ENCODE measurements around the gene GAPVD1.
"Not testable (repeated sequence)": the region's sequence is repeated elsewhere in the genome, so short reads cannot be mapped to it uniquely, and the experiment has no call there.

The GAPVD1 gene, protein sequence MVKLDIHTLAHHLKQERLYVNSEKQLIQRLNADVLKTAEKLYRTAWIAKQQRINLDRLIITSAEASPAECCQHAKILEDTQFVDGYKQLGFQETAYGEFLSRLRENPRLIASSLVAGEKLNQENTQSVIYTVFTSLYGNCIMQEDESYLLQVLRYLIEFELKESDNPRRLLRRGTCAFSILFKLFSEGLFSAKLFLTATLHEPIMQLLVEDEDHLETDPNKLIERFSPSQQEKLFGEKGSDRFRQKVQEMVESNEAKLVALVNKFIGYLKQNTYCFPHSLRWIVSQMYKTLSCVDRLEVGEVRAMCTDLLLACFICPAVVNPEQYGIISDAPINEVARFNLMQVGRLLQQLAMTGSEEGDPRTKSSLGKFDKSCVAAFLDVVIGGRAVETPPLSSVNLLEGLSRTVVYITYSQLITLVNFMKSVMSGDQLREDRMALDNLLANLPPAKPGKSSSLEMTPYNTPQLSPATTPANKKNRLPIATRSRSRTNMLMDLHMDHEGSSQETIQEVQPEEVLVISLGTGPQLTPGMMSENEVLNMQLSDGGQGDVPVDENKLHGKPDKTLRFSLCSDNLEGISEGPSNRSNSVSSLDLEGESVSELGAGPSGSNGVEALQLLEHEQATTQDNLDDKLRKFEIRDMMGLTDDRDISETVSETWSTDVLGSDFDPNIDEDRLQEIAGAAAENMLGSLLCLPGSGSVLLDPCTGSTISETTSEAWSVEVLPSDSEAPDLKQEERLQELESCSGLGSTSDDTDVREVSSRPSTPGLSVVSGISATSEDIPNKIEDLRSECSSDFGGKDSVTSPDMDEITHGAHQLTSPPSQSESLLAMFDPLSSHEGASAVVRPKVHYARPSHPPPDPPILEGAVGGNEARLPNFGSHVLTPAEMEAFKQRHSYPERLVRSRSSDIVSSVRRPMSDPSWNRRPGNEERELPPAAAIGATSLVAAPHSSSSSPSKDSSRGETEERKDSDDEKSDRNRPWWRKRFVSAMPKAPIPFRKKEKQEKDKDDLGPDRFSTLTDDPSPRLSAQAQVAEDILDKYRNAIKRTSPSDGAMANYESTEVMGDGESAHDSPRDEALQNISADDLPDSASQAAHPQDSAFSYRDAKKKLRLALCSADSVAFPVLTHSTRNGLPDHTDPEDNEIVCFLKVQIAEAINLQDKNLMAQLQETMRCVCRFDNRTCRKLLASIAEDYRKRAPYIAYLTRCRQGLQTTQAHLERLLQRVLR (N-terminal part only)

DNA sequence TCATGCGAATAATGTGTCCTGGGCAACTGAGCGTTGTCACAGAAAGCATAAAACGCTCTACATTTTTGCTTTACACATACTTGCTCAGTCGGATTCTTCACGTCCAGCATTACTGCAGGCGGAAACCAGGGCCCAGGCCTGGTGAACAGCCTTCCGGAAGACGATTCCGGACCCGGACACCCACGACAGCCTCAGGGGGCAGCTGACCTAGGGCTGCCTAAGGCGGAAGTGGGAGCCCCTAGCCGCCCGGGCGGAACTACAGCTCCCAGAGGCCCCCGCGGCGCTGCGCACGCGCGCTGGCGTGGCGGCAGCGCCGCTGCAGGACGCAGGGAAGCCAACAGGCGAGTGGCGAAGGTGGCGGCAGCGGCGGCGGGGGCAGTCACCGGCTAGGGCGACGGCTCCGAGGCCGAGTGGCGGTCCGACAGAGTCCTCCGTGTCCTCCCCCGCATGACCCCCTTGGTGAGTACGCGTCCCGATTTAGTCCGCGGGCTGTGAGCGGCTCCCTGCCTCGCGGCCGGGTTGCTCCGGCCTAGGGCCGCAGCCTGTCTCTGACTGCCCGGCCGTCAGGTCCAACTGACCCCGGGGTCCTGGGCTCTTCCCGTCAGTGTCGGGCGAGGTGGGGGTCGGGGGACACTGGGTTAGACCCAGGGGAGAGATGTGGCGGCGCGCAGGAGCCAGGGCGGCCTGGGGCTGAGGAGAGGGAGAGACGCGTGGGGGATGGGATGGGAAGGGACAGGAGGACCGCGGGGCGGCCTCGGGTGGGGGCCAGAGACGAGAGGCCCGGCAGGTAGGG lies at the start of gene GAPVD1:
Gene GAPVD1 (plus strand): TSS at position 326 of the 793 bp plus-strand sequence. CDS start 37,096 bp downstream, outside the sequence.
- DNase-seq, result peak; percentile 98

DNA sequence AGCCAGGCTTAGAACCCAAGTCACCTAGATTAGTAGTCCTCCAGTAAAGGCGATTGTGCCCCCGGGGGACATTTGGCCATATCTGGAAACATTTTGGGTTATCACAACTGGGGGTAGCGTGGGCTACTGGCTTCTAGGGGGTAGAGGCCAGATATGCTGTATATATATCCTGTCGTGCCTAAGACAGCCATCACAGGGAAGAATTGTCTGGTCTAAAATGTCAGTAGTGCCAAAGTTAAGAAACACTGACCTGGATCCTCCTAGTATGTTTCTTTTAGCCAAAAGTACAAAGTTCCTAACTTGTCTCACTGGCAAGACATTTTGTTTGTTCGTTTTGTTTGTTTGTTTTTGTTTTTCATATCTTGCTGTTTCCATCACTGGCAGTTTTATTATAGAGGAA lies 47.4 kb upstream of the GAPVD1 start:
- no peak for DNase-seq

DNA sequence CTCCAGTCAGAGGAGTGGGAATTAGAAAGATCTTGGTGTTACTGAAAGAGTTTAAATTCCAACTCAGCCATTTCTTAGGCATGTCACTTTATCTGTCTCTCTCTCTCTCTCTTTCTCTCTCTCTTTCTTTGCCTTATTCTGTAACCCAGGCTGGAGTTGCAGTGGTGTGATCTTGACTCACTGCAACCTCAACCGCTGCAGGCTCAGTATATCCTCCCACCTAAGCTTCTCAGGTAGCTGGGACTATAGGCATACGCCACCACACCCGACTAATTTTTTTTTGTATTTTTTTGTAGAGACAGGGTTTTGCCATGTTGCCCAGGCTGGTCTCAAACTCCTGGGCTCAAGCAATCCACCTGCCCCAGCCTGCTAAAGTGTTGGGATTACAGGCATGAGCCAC lies 43.0 kb upstream of the GAPVD1 start:
- no peak for DNase-seq

DNA sequence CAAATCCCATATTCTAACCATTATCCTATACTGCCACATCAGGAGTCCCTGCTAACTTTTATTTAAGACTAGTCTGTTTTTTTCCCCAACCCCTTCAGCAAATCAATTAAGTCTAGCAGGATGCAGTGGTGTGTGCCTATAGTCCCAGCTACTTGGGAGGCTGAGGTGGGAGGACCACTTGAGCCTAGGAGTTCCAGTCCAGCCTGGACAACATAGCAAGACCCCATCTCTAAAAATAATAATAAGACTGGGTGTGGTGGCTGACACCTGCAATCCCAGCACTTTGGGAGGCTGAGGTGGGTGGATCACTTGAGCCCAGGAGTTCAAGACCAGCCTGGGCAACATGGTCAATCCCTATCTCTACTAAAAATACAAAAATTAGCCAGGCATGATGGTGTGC lies 36.8 kb upstream of the GAPVD1 start:
- not testable (repeated sequence) for DNase-seq

DNA sequence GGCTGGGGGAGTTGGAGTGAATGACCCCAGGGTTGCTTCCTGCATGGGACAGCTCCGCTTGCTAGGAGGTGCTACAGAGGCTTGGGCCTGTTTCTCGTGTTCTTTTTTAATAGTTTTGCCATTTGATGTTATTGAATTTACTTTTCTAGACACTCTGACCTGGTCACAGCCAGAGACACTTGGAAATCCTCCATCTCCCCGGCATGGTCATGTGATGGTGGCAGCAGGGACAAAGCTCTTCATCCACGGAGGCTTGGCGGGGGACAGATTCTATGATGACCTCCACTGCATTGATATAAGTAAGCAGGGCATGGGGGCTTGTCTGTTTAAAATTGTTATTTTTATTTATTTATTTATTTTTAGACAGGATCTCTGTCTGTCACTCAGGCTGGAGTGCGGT lies 33.9 kb upstream of the GAPVD1 start:
- no peak for DNase-seq

DNA sequence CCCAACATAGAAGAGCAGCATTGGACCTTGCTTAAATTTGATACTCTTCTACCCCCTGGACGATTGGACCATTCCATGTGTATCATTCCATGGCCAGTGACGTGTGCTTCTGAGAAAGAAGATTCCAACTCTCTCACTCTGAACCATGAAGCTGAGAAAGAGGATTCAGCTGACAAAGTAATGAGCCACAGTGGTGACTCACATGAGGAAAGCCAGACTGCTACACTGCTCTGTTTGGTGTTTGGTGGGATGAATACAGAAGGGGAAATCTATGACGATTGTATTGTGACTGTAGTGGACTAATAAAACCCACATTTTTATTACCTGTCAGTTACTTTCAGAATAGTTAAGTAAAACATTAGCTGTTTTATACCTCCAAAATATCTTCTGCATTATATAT lies 27.9 kb upstream of the GAPVD1 start:
- peak; percentile 55 for DNase-seq

DNA sequence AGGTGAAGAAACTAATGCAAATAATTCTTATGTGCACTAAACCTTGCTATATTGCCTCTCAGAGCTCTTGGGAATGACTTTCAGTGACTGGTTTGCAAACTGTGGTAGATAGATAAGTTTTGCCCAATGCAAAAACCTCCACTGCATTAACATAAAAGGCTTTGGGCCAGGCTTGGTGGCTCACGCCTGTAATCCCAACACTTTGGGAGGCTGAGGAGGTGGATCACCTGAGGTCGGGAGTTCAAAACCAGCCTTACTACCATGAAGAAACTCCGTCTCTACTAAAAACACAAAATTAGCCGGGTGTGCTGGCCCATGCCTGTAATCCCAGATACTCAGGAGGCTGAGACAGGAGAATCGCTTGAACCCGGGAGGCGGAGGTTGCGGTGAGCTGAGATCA lies 27.5 kb upstream of the GAPVD1 start:
- DNase-seq, result peak; percentile 55

DNA sequence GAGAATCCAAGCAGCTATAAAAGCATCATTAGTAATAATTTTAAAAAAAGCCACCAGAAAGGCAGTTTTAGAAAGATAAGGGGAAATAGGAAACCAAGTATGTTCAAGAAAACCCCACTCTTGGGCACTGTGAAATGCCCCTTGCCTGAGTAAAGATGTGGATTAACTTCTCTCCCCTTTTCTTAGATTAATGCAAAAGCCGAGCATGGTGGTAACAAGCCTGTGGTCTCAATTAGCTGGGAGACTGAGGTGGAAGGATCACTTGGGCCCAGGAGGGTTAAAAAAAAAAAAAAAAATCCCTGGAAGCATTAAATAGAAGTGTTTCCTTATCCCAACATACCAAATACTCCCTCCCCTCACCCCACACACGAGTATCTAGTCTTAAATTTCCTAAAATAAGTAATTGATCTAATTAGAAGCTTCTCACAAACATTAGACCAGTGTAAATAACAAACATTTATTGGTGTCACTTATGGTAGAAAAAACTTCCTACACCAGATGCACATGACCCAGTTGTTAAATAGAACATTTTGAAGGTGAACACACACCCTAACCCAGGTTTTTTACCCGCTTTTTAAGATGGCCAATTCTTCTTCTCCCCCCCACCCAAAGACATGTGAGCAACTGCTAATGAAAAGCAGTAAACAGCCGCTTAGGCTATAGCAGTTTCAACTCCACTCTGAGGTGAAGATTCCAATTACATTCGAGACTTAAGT lies 25.7 kb upstream of the GAPVD1 start:
- DNase-seq, result peak; percentile 54

DNA sequence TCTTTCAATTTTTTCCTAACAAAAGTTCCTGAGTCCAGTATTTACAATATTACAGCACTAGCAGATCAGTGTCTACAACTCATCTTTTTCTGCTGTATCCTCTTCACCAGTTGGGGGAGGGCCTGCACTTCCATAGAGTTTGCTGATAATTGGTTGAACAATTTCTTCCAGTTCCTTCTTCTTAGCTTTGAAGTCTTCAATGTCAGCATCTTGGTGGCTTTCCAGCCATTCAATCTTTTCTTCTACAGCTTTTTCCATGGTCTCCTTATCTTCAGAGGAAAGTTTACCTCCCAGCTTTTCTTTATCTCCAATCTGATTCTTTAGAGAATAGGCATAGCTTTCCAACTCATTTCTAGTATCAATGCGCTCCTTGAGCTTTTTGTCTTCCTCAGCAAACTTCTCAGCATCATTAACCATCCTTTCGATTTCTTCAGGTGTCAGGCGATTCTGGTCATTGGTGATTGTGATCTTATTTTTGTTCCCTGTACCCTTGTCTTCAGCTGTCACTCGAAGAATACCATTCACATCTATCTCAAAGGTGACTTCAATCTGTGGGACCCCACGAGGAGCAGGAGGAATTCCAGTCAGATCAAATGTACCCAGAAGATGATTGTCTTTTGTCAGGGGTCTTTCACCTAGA lies 25.0 kb upstream of the GAPVD1 start:
- peak; percentile 54 for DNase-seq

DNA sequence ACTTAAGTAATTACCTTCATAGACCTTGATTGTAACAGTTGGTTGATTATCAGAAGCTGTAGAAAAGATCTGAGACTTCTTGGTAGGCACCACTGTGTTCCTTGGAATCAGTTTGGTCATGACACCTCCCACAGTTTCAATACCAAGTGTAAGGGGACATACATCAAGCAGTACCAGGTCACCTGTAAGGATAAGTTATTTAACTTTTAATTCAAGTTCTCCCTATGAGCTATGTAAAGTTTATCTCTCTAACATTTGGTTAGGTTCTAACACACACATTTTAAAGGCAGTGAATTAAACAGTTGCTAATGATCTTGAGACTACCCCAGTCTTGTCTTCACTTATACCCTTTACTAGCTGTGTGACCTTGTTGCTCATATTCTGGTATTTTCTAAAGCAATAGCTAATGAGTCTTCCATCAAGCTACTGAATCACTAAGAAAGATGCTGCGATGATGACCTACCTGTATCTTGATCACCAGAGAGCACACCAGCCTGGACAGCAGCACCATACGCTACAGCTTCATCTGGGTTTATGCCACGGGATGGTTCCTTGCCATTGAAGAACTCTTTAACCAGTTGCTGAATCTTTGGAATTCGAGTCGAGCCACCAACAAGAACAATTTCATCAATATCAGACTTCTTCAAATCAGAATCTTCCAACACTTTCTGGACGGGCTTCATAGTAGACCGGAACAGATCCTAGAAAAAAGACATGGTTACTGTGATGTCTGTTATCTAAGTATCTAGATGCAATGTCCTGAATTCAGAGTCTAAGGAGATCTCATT lies 23.3 kb upstream of the GAPVD1 start:
- peak; percentile 44 for DNase-seq

DNA sequence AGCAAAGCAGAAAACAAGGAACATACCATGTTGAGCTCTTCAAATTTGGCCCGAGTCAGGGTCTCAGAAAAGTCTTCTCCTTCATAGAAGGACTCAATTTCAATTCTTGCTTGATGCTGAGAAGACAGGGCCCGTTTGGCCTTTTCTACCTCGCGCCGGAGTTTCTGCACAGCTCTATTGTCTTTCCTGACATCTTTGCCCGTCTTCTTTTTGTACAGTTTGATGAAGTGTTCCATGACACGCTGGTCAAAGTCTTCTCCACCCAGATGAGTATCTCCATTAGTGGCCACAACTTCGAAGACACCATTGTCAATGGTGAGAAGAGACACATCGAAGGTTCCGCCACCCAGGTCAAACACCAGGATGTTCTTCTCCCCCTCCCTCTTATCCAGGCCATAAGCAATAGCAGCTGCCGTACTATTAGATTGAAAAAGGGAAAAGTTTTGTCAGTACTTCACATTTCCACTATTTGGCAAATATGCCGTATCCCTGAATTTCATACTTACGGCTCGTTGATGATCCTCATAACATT lies 22.6 kb upstream of the GAPVD1 start:
- DNase-seq, result no peak

DNA sequence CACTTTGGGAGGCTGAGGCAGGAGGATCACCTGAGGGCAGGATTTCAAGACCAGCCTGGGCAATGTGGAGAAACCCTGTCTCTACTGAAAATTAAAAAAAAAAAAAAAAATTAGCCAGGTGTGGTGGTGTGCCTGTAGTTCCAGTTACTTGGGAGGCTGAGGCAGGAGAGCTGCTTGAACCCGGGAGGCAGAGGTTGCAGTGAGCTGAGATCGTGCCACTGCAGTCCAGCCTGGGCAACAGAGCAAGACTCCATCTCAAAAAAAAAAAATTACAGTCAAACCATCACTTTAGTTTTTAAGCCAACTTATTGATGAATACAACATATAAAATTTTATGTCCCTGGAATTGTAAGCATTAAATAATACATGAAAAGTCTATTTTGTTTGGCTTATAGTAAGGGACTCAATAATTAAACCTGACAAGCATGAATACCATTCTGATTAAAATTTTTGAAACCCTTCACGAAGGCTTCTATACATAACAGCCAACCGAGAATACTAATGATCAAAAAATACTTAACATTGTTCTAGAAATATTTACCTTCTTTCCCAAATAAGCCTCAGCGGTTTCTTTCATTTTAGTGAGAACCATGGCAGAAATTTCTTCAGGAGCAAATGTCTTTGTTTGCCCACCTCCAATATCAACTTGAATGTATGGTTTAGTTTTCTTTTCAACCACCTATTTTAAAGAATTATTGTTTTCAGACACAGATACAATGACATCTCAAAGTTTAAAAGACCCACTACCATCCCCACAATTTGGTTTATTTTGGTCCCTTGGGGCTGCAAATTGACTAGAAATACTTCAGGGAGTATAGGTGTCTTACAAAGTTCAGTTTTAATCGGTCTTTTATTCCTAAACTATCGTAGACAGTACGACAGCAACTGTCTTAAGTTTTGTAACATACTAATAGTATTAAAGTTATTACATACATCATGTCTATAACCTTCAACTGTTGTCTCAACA lies 21.7 kb upstream of the GAPVD1 start:
- DNase-seq, result no peak

DNA sequence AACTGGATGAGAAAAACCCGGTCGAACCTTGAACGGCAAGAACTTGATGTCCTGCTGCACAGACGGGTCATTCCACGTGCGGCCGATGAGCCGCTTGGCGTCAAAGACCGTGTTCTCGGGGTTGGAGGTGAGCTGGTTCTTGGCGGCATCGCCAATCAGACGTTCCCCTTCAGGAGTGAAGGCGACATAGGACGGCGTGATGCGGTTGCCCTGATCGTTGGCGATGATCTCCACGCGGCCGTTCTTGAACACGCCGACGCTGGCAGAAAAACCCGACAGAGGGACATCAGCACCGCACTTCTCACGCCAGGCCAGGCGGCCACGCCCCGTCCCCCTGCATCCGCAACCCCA lies 21.0 kb upstream of the GAPVD1 start:
- peak; percentile 67 for DNase-seq

DNA sequence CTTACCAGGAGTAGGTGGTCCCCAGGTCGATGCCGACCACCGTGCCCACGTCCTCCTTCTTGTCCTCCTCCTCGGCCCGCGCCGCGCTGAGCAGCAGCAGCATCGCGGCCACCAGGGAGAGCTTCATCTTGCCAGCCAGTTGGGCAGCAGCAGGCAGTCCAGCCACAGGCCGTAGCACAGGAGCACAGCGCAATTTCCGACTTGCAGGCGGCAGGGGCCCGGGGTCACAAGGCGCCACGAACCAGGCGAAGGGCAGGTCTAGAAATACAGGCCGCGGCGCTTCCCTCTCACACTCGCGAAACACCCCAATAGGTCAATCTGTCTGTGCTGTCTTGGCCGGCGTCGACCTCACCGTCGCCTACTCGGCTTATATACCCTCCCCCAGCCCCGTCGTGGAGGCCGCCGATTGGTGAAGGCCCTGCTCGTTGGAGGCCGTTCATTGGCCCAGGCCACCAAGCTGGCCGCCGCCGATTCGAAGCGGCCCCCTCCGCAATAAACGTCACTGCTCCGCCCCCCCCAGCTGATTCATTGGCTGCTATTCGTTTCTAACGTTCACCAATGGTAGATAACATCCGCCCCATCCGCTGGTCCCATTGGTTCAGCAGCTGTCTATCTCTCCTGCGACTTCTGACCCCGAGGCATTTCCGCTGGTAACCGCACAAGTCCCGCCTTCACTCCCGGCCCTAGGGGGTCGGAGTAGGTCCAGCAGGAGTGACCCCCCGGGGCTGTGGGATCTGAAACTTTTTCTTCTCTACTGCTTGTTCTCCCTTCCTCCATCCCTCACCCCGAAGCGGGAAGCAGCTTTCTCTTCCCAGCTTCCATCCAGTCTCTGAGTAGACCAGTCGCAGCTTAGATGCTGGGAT lies 20.4 kb upstream of the GAPVD1 start, which contains the start of gene HSPA5:
Gene HSPA5 (minus strand): TSS at position 344 of the 863 bp plus-strand sequence. CDS start 217 bp downstream, at position 127.
- peak; percentile 99 for DNase-seq

DNA sequence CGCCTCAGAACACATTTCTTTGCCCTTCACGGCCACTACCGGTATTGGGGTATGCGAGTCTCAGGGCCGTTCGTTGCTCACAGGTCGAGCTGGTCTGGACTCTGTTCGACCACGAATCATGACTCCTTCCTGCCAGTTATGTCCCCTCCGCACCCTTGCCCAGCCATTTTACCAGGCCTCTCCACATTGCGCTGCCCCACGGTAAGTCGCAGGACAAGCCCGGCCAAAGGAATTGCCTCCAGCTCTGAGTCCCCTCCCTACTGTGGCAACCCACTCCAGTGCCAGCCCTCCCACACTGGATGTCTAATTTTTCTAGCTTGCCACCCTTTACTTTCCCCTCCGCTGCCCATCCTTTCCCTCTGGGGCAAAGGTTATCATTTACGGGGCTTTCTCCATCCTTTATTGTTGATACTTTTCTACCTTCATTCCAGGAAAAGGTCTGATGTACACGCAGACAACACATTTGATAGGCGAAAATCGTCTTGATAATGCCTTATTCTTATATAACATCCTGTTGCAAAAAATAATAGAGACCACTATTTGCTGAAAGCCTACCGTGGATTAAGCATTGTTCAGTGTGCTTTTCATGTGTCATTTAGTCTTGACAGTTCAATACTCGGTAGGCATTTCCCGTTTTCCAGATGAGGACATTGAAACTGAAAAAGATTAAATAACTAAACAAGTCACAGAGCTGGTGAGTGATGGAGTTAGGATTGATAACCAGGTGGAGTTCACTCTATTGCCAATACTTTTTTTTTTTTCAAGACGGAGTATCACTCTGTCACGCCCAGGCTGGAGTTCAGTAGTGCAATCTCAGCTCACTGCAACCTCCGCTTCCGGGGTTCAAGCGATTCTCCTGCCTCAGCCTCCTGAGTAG lies 19.5 kb upstream of the GAPVD1 start:
- peak; percentile 59 for DNase-seq

DNA sequence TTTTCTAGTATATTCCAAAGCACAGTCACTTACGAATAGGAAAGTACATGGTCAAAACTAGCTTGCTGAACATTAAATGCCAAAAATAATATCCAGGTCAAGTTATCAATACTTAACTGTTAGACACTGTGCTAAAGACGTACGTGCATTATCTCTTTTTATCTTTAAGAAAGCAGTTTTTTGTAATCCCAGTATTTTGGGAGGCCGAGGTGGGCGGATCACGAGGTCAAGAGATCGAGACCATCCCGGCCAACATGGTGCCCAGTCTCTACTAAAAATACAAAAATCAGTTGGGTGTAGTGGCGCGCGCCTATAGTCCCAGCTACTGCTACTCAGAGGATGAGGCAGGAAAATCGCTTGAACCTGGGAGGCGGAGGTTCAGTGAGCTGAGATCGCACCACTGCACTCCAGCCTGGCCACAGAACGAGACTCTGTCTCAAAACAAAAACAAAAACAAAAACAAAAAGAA lies 17.8 kb upstream of the GAPVD1 start:
- no peak for DNase-seq
